IPS DF 6.9 (cell line): Measurements from ENCODE around the gene CASK.
"Not testable (repeated sequence)": the region's sequence is repeated elsewhere in the genome, so short reads cannot be mapped to it uniquely, and the experiment has no call there.

Source experiments
- DNase-seq: peaks from one replicate; pipeline ENCODE4 v3.0.0-alpha.2; 2013; ENCODE audit warnings: low read depth, low spot score
- H3K27ac ChIP-seq: one replicate; pipeline ENCODE4 v1.5.1; 2013; ENCODE audit warnings: low read length, control low read depth
- H3K27me3 ChIP-seq: 2 replicates; pipeline ENCODE4 v1.6.1; 2013; ENCODE audit warnings: mild to moderate bottlenecking, low read length; ENCODE audit not compliant: control insufficient read depth, insufficient read depth
- H3K36me3 ChIP-seq: 2 replicates; pipeline ENCODE4 v1.6.1; 2013; ENCODE audit warnings: low read length; ENCODE audit not compliant: control insufficient read depth, insufficient read depth
- H3K4me1 ChIP-seq: 2 replicates; pipeline ENCODE4 v1.6.1; 2013; ENCODE audit warnings: low read length; ENCODE audit not compliant: control insufficient read depth, insufficient read depth
- H3K4me3 ChIP-seq: 2 replicates; pipeline ENCODE4 v1.5.1; 2013; ENCODE audit warnings: mild to moderate bottlenecking, low read length
- H3K9me3 ChIP-seq: 2 replicates; pipeline ENCODE4 v1.6.1; 2013; ENCODE audit warnings: low read length, inconsistent platforms; ENCODE audit not compliant: control insufficient read depth, insufficient read depth
- WGBS: extraction: QIAGEN DNeasy Blood & Tissue Kit; methylation state at CpG from one replicate; pipeline ENCODE4 v1.1.7; 2013; ENCODE audit warnings: mixed read lengths, missing lambda C conversion rate; ENCODE audit not compliant: insufficient read length, insufficient coverage; 5-methylcytosine and 5-hydroxymethylcytosine counted together

The CASK gene

GRCh38 chrX:41655101-41655500 is 268.3 kb downstream of the CASK start:
- no peak for DNase-seq
- Histone ChIP-seq H3K4me3 (no peak overlapping the region), H3K4me1 (no peaks in the 10 kb centered on the region), H3K36me3 (no peaks in the 10 kb centered on the region), H3K27me3 (no peaks in the 10 kb centered on the region), H3K27ac (no peak overlapping the region), H3K9me3 (no peaks in the 10 kb centered on the region)
- no CpG with 5 or more reads among the region's 4 CpGs for WGBS

- no peaks in the 10 kb centered on the region for H3K36me3 ChIP-seq
- DNase-seq: no peak
- WGBS: no CpG with 5 or more reads among the region's 4 CpGs
- H3K27ac ChIP-seq: no peak overlapping the region
- no peaks in the 10 kb centered on the region for H3K27me3 ChIP-seq
- no peaks in the 10 kb centered on the region for H3K4me1 ChIP-seq
- no peak overlapping the region for H3K4me3 ChIP-seq
- no peaks in the 10 kb centered on the region for H3K9me3 ChIP-seq
Measured at GRCh38 chrX:41653125-41653524, 270.2 kb downstream of the CASK start.

DNA sequence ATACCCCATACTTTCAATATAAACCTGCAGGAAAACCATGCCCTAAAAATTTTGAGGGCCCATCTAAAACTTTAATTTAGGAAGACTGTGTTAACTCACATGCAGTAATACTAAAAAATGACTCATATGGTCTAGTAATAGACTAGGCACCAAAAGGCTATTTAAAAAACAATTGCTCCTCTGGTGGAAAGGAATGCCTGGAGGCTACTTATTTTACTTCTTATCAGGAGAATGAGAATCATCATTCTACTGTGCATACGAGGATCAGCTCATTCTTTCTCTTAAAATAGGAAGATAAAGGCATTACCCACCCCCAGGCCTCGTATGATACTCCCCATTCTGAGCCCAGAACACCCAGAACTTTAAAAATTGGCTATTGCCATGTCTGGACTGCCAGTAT is 277.2 kb downstream of the CASK start:
- not testable (repeated sequence) for H3K9me3 ChIP-seq, DNase-seq, H3K36me3 ChIP-seq, H3K27ac ChIP-seq, H3K4me1 ChIP-seq, H3K4me3 ChIP-seq, H3K27me3 ChIP-seq
- no CpG with 5 or more reads among the region's 2 CpGs for WGBS

- H3K9me3 ChIP-seq: no peaks in the 10 kb centered on the region
- no peaks in the 10 kb centered on the region for H3K27me3 ChIP-seq
- no peak overlapping the region for H3K27ac ChIP-seq
- no CpG with 5 or more reads among the region's 2 CpGs for WGBS
- no peaks in the 10 kb centered on the region for H3K36me3 ChIP-seq
- H3K4me3 ChIP-seq: no peak overlapping the region
- no peak for DNase-seq
- no peaks in the 10 kb centered on the region for H3K4me1 ChIP-seq
Measured at GRCh38 chrX:41634284-41634683, 289.1 kb downstream of the CASK start.

- H3K4me3 ChIP-seq: no peak overlapping the region
- no peaks in the 10 kb centered on the region for H3K27me3 ChIP-seq
- no peaks in the 10 kb centered on the region for H3K36me3 ChIP-seq
- no peaks in the 10 kb centered on the region for H3K9me3 ChIP-seq
- no peaks in the 10 kb centered on the region for H3K4me1 ChIP-seq
- no peak overlapping the region for H3K27ac ChIP-seq
- DNase-seq: no peak
- WGBS: no CpG with 5 or more reads among the region's 2 CpGs
Measured at GRCh38 chrX:41630091-41630490, 293.3 kb downstream of the CASK start.

- no peak overlapping the region for H3K4me3 ChIP-seq
- H3K27ac ChIP-seq: no peak overlapping the region
- H3K9me3 ChIP-seq: no peaks in the 10 kb centered on the region
- no peaks in the 10 kb centered on the region for H3K4me1 ChIP-seq
- no peaks in the 10 kb centered on the region for H3K27me3 ChIP-seq
- no CpG with 5 or more reads among the region's 1 CpG for WGBS
- H3K36me3 ChIP-seq: no peaks in the 10 kb centered on the region
- no peak for DNase-seq
Measured at GRCh38 chrX:41629539-41629938, 293.8 kb downstream of the CASK start.

DNA sequence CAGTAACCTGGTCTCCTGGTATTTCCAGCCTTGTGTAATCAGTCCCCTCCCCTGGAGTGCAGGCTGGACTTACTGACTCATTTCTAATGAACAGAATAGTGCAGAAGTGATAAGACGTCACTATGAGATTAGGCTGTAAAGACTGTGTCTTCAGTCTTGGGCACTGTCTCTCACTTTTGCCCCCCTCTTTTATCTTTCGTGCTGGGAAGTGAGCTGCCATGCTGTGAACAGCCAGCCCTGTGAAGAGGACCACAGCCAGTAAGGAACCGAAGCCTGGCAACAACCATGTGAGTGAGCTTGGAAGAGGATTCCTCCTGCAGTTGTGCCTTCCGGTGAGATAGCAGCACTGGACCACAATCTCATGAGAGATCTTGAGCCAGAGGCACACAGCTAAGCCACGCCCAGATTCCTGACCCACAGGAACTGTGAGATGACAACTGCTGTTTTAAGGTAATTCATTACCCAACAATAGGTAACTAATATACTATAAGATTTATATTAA is 302.1 kb downstream of the CASK start:
- DNase-seq: no peak
- H3K4me3 ChIP-seq: no peak overlapping the region
- WGBS: no CpG with 5 or more reads among the region's 5 CpGs

DNA sequence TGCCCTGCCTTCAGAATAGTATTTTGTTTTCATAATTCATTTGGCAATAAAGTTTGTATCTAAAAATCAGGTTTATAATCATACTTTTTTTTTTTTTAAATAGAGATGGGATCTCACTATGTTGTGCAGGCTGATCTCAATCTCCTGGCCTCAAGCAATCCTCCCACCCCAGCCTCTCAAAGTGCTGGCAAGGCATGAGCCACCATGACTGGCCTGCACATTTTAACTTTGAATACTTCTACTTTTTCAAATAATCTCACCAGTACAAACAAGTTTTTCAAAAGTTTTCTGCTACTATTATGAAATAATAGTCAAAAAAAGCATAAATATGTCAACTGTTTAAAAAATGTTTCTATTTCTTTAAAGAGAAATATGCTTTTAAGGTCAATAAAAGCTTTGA is 304.1 kb downstream of the CASK start:
- Histone ChIP-seq H3K27me3 (no peaks in the 10 kb centered on the region), H3K4me3 (no peak overlapping the region), H3K9me3 (no peaks in the 10 kb centered on the region), H3K36me3 (no peaks in the 10 kb centered on the region), H3K4me1 (no peaks in the 10 kb centered on the region), H3K27ac (no peak overlapping the region)
- no peak for DNase-seq

More for the DNA sequence above, 302.1 kb downstream of the CASK start:
- H3K27me3 ChIP-seq: no peaks in the 10 kb centered on the region
- H3K9me3 ChIP-seq: no peaks in the 10 kb centered on the region
- no peak overlapping the region for H3K27ac ChIP-seq
- H3K4me1 ChIP-seq: no peaks in the 10 kb centered on the region
- no peaks in the 10 kb centered on the region for H3K36me3 ChIP-seq

DNA sequence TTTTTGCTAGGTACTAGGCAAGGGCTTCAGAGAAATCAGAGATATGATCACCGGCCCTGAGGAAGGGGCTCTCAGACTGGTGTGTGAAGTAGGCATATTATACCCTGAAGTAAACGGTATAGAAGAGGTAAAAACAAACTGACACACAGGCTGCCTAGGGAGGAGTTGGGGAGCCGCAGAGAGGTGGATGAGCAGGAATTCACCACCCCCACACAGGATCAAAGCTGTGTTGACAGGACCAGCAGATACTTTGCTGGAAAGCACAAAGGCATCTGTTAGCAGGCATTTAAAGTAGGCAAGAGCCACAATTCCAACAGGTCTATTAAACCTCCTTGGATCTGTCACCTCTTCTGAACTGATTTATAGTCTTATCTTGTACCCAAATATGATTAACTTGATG is 306.4 kb downstream of the CASK start:
- no CpG with 5 or more reads among the region's 3 CpGs for WGBS
- no peaks in the 10 kb centered on the region for H3K36me3 ChIP-seq
- H3K4me1 ChIP-seq: no peaks in the 10 kb centered on the region
- H3K4me3 ChIP-seq: no peak overlapping the region
- no peak overlapping the region for H3K27ac ChIP-seq
- H3K27me3 ChIP-seq: no peaks in the 10 kb centered on the region
- no peaks in the 10 kb centered on the region for H3K9me3 ChIP-seq
- no peak for DNase-seq

GRCh38 chrX:41616255-41616654 is 307.1 kb downstream of the CASK start:
- Histone ChIP-seq H3K27ac (no peak overlapping the region), H3K9me3 (no peaks in the 10 kb centered on the region), H3K36me3 (no peaks in the 10 kb centered on the region), H3K4me3 (no peak overlapping the region), H3K4me1 (no peaks in the 10 kb centered on the region), H3K27me3 (no peaks in the 10 kb centered on the region)
- DNase-seq: no peak

DNA sequence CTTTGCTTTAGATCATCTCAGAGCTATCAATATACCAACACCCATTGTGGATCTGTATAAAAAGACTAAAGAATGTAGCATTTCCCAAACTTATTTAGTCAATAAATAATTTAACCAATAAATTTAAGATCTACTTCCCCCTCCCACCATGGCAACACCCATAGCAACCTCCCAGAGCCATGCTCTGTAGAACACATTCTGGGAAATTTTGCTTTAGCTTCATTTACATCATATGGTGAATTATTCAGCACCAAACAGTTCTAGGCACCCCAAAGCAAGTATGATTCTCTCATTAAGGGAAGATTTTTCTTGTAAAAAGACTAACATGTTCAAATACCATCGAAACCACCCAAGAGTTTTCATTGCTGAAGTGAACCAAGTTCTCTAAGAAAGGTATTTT is 315.1 kb downstream of the CASK start:
- no CpG with 5 or more reads among the region's 1 CpG for WGBS
- DNase-seq: no peak
- no peaks in the 10 kb centered on the region for H3K27me3 ChIP-seq
- H3K36me3 ChIP-seq: no peaks in the 10 kb centered on the region
- no peaks in the 10 kb centered on the region for H3K4me1 ChIP-seq
- no peak overlapping the region for H3K27ac ChIP-seq
- H3K4me3 ChIP-seq: no peak overlapping the region
- H3K9me3 ChIP-seq: no peaks in the 10 kb centered on the region
